ENCODE measurements around the gene ATOX1.
"Not testable (repeated sequence)": the region's sequence is repeated elsewhere in the genome, so short reads cannot be mapped to it uniquely, and the experiment has no call there.

The ATOX1 gene

DNA sequence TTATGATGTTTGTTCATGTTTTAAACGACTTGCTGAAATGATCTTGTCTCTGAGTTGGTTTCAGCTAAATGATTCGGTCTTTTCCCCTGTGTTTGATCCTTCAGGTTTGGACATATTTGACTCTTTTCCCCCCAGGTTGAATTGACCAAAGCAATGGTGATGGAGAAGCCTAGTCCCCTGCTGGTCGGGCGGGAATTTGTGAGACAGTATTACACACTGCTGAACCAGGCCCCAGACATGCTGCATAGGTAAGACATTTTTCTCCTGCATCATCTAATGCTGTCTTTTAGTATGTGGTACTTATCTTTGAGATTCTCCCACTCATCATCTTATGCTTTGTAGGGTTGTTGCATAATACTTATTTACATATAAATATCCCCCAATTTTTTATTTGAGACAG, 28.0 kb upstream of the ATOX1 start:
- Histone ChIP-seq H3K27ac (no peak overlapping the region), H2AFZ (ENCODE audit: low read depth) (no peak overlapping the region), H3K27me3 (ENCODE audit: insufficient read depth, low read depth) (no peaks in the 10 kb centered on the region), H3K36me3 (ENCODE audit: insufficient read depth) (peaks cover 7% of the 10 kb centered on the region), H4K20me1 (ENCODE audit: insufficient read depth) (peaks cover 21% of the 10 kb centered on the region), H3K4me1 (ENCODE audit: low read depth, poor library complexity, severe bottlenecking) (peaks cover 9% of the 10 kb centered on the region), H3K4me3 (IDR thresholded peaks at IDR 0.05; ENCODE audit: insufficient read depth, low read depth, low read length) (no peak overlapping the region), H3K79me2 (ENCODE audit: insufficient read depth, low read depth) (peaks cover 97% of the 10 kb centered on the region), H3K9ac (no peak overlapping the region), H3K4me2 (no peak overlapping the region)
- TF ChIP-seq, protein P1, sequence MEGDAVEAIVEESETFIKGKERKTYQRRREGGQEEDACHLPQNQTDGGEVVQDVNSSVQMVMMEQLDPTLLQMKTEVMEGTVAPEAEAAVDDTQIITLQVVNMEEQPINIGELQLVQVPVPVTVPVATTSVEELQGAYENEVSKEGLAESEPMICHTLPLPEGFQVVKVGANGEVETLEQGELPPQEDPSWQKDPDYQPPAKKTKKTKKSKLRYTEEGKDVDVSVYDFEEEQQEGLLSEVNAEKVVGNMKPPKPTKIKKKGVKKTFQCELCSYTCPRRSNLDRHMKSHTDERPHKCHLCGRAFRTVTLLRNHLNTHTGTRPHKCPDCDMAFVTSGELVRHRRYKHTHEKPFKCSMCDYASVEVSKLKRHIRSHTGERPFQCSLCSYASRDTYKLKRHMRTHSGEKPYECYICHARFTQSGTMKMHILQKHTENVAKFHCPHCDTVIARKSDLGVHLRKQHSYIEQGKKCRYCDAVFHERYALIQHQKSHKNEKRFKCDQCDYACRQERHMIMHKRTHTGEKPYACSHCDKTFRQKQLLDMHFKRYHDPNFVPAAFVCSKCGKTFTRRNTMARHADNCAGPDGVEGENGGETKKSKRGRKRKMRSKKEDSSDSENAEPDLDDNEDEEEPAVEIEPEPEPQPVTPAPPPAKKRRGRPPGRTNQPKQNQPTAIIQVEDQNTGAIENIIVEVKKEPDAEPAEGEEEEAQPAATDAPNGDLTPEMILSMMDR (conservative IDR thresholded peaks at IDR 0.05; ENCODE audit: low read depth, low read length), result no peak

DNA sequence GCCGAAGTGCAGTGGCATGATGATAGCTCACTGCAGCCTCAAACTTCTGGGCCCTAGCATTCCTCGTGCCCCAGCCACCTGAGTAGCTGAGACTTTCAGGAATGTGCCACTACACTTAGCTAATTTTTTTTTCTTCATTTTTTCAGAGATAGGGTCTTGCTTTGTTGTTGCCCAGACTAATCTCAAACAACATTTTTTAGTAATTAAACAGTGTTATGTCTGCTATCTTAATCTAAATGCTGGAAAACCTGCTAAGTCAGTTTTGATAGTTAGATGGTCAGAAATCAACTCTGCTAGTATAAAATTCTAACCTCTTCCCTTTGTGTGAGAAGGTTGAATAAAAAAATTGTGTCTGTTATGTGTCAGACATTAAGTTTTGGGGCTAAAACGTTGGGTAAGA, 25.7 kb upstream of the ATOX1 start:
- Histone ChIP-seq H3K4me3 (IDR thresholded peaks at IDR 0.05; ENCODE audit: insufficient read depth, low read depth, low read length) (no peak overlapping the region), H3K4me2 (no peak overlapping the region), H3K9ac (no peak overlapping the region), H3K36me3 (ENCODE audit: insufficient read depth) (no peaks in the 10 kb centered on the region), H2AFZ (ENCODE audit: low read depth) (no peak overlapping the region), H3K4me1 (ENCODE audit: low read depth, poor library complexity, severe bottlenecking) (peaks cover 29% of the 10 kb centered on the region), H3K27me3 (ENCODE audit: insufficient read depth, low read depth) (no peaks in the 10 kb centered on the region), H3K79me2 (ENCODE audit: insufficient read depth, low read depth) (peaks cover 99% of the 10 kb centered on the region), H3K27ac (no peak overlapping the region), H4K20me1 (ENCODE audit: insufficient read depth) (peaks cover 45% of the 10 kb centered on the region)
- TF ChIP-seq, protein P1 (conservative IDR thresholded peaks at IDR 0.05; ENCODE audit: low read depth, low read length), result no peak

DNA sequence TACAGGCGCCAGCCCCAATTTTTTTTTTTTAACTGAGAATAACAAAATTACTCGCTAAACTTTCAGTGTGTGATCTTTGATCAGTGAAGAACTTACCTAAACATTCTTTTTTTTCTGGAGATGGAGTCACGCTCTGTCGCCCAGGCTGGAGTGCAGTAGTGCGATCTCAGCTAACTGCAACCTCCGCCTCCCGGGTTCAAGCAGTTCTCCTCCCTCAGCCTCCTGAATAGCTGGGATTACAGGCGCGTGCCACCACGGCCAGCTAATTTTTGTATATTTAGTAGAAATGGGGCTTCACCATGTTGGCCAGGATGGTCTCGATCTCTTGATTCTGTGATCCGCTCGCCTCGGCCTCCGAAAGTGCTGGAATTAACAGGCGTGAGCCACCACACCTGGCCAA, 25.2 kb upstream of the ATOX1 start:
- H3K27me3 ChIP-seq (ENCODE audit: insufficient read depth, low read depth); H3K27ac ChIP-seq; H3K9ac ChIP-seq; H2AFZ ChIP-seq (ENCODE audit: low read depth); H3K4me3 ChIP-seq (IDR thresholded peaks at IDR 0.05; ENCODE audit: insufficient read depth, low read depth, low read length); H3K36me3 ChIP-seq (ENCODE audit: insufficient read depth); H3K4me2 ChIP-seq: not testable (repeated sequence)
- Histone ChIP-seq H3K79me2 (ENCODE audit: insufficient read depth, low read depth) (peaks cover 99% of the 10 kb centered on the region), H3K4me1 (ENCODE audit: low read depth, poor library complexity, severe bottlenecking) (peaks cover 34% of the 10 kb centered on the region), H4K20me1 (ENCODE audit: insufficient read depth) (peaks cover 49% of the 10 kb centered on the region)

DNA sequence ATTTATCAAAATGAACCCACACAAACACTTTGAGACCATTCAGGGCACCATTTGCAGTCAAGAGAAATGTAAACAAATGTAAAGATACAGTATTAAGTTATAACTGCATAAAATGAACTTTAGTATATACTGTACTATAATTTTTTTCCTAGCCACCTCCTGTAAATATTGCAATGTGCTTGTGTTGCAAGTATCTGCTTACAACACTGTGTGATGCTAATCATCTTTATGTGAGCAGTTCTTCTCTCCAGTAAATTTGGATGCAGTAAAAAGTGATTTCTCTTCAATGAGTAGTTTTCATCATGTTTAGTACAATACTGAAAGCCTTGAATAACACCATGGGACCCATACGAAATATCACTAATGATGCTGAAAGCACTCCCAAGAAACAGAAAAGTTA, 22.8 kb upstream of the ATOX1 start:
- Histone ChIP-seq H3K36me3 (ENCODE audit: insufficient read depth) (peaks cover 7% of the 10 kb centered on the region; the same call in 1 of the 2 replicates), H3K4me2 (no peak overlapping the region), H3K27me3 (ENCODE audit: insufficient read depth, low read depth) (no peaks in the 10 kb centered on the region), H3K79me2 (ENCODE audit: insufficient read depth, low read depth) (peaks cover 100% of the 10 kb centered on the region), H4K20me1 (ENCODE audit: insufficient read depth) (peaks cover 64% of the 10 kb centered on the region), H3K9ac (no peak overlapping the region), H3K4me3 (IDR thresholded peaks at IDR 0.05; ENCODE audit: insufficient read depth, low read depth, low read length) (no peak overlapping the region), H3K4me1 (ENCODE audit: low read depth, poor library complexity, severe bottlenecking) (peaks cover 55% of the 10 kb centered on the region), H2AFZ (ENCODE audit: low read depth) (no peak overlapping the region), H3K27ac (no peak overlapping the region)
- TF ChIP-seq, protein P1 (conservative IDR thresholded peaks at IDR 0.05; ENCODE audit: low read depth, low read length), result no peak

DNA sequence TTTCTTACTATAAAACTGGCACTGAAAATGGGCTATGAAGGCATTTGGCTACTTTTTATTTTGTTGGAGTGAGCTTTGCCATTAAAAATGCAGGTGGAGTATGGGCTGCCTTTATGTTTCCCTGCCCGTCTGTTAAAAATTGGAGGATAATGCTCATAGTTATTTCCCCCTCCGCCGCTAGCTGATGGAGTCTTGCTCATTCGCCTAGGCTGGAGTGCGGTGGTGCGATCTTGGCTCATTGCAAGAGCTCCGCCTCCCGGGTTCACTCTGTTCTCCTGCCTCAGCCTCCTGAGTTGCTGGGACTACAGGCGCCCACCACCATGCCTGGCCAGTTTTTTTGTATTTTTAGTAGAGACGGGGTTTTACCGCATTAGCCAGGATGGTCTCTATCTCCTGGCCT, 21.9 kb upstream of the ATOX1 start:
- Histone ChIP-seq H3K36me3 (ENCODE audit: insufficient read depth) (peaks cover 11% of the 10 kb centered on the region; the same call in 1 of the 2 replicates), H3K4me1 (ENCODE audit: low read depth, poor library complexity, severe bottlenecking) (peaks cover 62% of the 10 kb centered on the region), H3K4me2 (no peak overlapping the region)

More for the DNA sequence above, 21.9 kb upstream of the ATOX1 start:
- Histone ChIP-seq H4K20me1 (ENCODE audit: insufficient read depth) (peaks cover 69% of the 10 kb centered on the region), H3K27me3 (ENCODE audit: insufficient read depth, low read depth) (no peaks in the 10 kb centered on the region), H3K27ac (no peak overlapping the region), H3K4me3 (IDR thresholded peaks at IDR 0.05; ENCODE audit: insufficient read depth, low read depth, low read length) (no peak overlapping the region), H3K79me2 (ENCODE audit: insufficient read depth, low read depth) (peaks cover 100% of the 10 kb centered on the region), H2AFZ (ENCODE audit: low read depth) (no peak overlapping the region), H3K9ac (no peak overlapping the region)
- TF ChIP-seq, protein P1 (conservative IDR thresholded peaks at IDR 0.05; ENCODE audit: low read depth, low read length), result no peak
